HG03575 (cell line): ENCODE data around the gene NPY1R.

Experiments
- ATAC-seq: cut with Tn5 transposase; IDR thresholded peaks from one replicate; pipeline ENCODE4 v1.9.1; 2021; ENCODE audit not compliant: unreplicated experiment, insufficient number of reproducible peaks, low FRiP score; ENCODE audit errors: extremely low read depth

The NPY1R gene

GRCh38 chr4:163284304-163284703 lies 48.1 kb downstream of the NPY1R start:
- ATAC-seq = no peak

- no peak for ATAC-seq
Measured at GRCh38 chr4:163280703-163281519, 51.5 kb downstream of the NPY1R start.

GRCh38 chr4:163279713-163280112 lies 52.7 kb downstream of the NPY1R start:
- ATAC-seq = no peak

- no peak for ATAC-seq
Measured at GRCh38 chr4:163274861-163275260, 57.5 kb downstream of the NPY1R start.
